DMS53 (cell line): ENCODE results near the gene B3GNT2.
"Not testable (repeated sequence)": the region's sequence is repeated elsewhere in the genome, so short reads cannot be mapped to it uniquely, and the experiment has no call there.

Experiments used
- DNase-seq: peaks from one replicate; lab custom pipeline; 2025; lab: John Stamatoyannopoulos, UW

The B3GNT2 gene, protein sequence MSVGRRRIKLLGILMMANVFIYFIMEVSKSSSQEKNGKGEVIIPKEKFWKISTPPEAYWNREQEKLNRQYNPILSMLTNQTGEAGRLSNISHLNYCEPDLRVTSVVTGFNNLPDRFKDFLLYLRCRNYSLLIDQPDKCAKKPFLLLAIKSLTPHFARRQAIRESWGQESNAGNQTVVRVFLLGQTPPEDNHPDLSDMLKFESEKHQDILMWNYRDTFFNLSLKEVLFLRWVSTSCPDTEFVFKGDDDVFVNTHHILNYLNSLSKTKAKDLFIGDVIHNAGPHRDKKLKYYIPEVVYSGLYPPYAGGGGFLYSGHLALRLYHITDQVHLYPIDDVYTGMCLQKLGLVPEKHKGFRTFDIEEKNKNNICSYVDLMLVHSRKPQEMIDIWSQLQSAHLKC

DNA sequence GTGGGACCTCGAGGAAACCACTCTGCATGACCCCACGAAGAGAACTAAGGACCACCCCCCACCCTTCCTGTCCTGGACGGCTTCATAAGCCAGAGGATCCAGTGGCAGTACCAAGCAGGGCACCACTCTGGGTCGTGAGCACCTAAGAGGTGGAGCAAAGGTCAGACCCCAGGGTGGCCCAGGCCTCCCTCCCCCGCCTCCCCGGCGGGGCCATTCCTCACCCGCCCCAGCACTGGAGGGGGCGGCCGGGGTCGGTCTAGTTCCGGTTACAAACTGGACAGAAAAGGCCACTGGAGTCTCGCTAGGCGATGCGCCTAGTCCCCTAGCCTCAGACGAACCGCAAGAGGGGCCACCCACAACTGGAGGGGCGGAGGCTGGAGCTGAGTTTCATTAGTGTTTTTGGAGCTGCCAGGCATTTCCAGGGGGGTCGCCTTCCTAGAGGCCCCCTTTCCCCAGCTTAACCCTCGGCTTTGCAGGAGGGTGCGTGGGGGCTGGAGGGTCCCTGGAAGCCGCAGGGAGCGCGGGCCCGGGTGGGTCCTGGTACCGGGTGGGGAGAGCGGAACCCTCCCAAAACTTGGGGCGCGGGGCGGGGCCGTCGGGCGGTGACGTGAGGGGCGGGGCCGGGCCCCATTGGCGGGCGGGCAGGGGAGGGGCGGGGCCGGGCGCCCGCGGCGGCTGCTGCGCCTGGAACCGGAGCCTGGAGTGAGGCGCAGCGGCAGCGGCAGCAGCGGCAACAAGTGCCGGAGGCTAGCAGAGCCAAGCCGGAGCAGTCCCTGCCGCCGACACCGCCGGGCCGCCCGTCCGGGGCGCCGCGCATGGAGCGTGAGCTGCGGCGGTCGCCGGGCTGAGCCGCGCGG lies at the start of gene B3GNT2:
B3GNT2 (plus strand) TSS at position 695 of the 857 bp plus-strand sequence. CDS start 26,106 bp downstream, outside the sequence.
- peak; percentile 88 for DNase-seq

DNA sequence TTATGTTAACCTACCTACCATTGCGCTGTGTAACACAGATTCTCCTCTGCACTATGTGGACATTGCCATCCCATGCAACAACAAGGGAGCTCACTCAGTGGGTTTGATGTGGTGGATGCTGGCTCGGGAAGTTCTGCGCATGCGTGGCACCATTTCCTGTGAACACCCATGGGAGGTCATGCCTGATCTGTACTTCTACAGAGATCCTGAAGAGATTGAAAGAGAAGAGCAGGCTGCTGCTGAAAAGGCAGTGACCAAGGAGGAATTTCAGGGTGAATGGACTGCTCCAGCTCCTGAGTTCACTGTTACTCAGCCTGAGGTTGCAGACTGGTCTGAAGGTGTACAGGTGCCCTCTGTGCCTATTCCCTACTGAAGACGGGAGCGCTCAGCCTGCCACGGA lies 49.1 kb upstream of the B3GNT2 start:
- not testable (repeated sequence) for DNase-seq

DNA sequence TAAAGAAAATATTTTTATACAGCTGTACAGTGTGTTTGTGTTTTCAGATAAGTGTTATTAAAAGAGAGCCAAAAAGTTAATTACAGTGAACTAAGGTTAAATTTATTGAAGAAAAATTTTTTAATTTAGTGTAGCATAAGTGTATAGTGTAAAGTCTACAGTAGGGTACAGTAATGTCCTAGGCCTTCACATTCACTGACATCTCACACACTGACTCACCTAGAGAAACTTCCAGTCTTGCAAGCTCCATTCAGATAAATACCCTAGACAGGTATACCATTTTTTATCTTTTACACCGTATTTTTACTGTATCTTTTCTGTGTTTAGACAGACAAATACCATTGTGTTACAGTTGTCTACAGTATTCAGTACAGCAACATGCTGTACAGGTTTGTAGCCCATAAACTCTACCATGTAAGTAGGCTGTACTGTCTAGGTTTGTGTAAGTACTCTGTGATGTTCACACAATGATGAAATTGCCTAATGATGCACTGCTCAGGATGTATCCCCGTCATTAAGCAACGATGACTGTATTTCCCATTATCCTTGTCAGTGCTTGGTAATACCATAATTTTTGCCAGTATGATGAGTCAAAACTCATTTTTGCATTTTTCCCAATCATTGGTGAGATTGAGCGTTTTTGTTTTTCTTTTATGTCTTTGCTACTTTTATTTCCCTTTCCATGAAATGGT lies 48.2 kb upstream of the B3GNT2 start:
- DNase-seq: no peak

DNA sequence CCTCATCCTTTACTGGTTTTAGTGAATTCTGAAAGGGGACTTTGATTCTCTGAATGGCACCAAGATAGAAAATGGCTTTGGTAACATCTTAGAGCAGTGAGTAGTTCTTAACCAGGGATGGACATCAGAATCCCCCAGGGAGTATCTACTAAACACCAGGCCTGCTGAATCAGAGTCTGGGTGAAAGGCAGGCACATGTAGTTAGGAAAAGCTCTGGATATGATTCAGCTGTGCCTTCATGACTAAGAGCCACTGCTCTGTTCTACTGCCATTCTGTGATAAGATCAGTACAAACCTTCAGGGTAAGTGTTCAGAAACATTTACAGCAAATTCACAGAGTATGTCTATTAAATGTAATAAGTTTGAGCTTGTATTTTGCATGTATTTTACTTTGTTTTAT lies 46.2 kb upstream of the B3GNT2 start:
- no peak for DNase-seq

DNA sequence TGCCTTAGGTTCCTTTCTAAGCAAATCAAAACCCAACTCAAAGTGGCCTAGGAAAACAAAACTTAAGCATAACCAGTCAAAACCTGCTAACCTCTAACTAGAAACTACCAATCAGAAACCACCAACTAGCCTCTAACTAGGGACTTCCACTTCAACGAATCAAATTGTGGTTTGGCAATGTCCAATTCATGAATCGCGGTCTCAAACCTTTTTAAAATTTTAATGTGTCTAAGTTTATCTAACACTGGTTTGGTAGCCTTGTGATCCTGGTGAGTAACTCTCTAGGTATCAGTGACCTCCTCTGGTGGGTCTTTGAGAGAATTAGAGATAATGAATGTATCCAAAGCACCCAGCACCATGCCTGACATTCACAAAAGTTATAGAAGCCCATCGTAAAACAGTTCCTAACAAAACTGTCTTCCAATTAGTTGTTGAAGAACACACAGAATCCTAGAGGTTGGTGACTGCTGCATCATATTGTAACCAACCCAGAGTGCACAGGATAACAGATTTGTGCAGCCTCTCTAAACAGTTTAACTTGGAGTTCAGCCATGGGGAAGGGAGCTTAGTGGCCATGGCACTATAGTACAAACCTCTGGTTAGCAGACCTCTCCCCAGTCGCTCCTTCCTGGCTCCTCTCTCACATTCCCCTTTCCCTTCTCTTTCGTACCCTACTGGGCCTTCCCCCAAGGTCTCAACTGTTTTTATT lies 45.2 kb upstream of the B3GNT2 start:
- DNase-seq: no peak

DNA sequence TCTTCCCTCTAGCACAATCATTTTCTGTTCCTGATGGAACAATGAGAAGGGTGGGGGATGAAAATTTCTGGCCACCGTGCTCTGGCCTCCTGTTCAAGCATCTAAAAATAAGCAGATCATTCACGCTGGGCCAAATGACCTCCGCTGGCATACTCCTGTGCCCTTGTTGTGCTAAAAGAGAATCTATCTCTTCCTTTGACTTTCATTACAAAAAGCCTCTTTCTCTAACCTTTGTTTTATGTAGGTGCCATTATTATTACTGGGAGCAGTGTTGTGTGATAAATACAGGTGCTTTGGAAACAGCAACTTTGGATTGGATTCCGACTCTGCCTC lies 44.6 kb upstream of the B3GNT2 start:
- DNase-seq: no peak

DNA sequence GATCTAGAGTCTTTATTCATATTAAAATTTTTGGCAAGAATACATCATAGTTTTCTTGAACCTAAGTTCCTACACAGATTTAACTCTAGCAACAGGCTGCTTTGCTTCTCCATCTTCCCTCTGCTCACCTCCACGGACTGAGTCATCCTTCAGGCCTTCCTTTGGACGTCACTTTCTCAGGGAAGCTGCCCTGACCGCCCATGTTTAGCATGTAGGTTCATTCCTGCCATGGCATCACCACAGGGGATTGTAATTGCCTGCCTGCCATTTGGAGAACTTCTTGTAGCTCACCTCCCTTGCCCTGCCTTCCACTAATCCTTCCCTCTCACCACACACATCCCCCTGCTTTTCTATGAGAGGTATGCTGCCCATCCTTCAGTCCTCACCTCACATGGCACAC lies 43.9 kb upstream of the B3GNT2 start:
- DNase-seq: no peak

DNA sequence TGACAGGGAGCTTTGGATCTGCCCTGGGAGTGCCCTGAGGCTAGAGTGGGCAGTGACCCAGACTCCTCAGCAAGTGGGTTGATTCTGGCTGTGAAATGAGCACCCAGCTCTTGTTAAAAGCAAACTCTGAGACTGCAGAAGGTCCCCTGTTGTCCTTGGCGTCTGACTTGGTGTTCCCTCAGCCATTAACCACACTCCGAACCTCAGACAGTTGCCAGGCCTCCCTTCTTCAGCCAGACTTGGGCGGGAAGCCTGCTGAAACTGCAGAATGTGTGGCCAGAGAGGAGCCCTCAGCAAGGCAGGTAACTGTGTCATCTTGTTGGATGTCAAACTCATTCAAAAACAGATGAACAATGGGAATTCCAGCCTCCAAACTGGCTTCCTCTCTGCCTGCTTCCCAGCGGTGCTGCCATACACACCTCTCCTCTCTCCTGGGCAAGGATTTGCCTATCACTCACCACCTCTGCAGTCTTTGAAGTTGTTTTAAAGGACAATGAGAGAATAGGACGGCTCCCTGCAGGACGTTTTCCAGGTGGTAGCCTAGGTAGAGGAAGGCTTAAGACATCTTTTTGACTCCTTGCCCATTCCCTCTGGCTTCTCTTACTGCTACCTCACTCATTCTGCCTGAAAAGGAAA lies 38.9 kb upstream of the B3GNT2 start:
- DNase-seq: no peak

DNA sequence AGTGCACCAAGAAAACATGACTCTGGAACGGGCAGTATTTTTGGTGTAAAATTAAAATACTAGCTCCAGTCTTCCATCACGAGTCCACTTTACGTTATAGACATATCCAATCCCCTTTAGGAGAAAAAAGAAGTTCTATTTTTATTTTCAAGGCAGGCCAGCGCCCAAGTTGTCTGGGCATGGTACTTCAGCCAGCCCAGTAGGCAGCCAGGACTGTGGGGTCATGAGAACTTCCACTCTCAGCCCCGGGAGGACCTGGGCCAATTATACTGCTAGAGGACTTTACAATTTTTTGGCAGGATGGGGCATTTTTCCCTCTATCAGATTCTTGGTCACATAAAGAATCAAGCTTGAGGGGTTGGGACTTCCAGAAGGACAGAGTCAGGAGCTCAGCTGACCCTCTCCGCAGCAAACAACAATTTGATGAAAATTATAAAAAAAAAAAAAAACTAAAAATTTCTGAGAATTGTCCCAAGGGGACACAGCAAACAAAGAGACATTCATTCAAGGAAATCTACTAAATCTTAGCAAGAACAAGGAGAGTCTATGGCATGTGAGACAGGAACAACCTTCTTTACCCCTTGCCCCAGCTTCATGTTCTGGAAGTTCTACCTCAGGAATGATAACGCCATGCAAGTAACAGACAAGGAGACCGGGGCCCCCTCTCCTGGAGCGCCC lies 37.3 kb upstream of the B3GNT2 start:
- DNase-seq: no peak

DNA sequence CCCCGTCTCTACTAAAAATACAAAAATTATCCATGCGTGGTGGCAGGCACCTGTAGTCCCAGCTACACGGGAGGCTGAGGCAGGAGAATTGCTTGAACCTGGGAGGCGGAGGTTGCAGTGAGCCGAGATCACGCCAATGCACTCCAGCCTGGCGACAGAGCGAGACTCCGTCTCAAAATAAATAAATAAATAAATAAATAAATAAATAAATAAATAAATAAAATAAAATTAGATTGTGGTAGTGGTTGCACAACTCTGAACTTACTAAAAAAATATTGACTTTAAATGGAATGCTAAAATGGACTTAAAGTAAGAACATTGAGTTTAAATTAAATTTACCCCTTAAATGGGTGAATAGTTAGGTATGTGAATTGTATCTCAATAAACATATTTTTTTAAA lies 35.2 kb upstream of the B3GNT2 start:
- DNase-seq: not testable (repeated sequence)

DNA sequence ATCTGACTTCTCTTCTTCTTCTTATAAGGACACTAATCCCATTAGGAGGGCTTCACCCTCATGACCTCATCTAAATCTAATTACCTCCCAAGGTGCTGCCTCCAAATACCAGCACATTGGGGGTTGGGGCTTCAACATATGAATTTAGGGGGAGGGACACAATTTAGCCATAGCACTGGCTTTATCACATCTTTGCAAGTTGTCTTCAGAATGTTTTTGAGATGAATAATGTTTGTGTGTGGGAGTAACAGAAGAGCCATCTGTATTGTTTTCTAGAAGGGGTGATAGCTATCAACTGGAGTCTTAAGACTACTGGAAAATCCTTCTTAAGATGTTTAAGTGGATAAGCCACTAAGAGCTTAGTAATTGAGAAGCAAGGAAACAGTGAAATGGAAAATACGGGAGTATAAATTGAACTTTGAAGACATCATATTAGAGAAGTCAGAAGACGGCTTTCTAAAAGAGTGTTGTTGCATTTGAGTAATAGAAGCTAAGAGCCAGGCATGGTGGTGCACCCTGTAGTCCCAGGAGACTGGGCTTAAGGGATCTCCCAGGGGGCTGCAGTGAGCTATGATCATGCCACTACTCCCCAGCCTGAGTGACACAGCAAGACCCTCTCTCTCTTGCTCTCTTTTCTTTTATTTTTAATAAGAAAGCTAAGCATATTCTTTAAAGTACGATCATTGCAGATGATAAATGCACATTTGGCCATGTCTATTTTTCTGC lies 32.6 kb upstream of the B3GNT2 start:
- DNase-seq: no peak

DNA sequence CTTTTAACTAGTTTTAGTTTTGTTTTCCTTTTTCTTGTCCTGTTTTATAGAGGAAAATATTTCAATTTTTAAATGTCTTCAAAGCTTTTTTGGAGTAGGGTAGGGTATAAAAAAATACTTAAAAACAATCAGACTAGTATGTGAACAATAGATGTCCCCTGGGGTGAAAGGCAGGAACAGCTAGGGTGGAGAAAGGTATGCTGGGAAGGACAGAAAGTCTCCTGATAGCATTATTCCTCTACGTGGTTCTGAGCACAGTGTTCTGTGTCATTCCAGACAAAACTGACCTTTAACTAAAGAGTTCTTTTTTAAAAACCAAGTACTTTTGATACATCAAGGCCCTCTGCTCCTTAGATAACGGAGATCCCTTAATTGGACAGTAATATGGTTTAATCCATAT lies 32.1 kb upstream of the B3GNT2 start:
- no peak for DNase-seq

DNA sequence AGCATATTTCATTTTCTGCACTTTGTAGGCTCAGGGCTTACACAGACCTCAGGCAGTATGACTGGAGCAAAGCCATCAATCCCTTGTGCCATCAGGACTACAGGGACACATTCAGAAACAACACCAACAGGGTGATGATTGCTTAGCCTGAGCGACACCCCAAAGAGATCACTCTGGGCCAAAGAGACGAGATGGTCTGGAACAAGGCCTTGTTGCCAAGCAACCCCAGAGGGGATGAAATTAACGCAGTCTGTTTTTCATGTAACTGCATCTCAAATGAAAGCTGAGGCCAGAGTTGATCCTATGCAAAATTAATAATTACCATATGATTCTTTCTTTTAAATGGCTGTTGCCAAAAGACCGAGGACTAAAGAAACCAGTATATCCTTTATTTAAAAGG lies 20.2 kb upstream of the B3GNT2 start:
- DNase-seq: no peak

DNA sequence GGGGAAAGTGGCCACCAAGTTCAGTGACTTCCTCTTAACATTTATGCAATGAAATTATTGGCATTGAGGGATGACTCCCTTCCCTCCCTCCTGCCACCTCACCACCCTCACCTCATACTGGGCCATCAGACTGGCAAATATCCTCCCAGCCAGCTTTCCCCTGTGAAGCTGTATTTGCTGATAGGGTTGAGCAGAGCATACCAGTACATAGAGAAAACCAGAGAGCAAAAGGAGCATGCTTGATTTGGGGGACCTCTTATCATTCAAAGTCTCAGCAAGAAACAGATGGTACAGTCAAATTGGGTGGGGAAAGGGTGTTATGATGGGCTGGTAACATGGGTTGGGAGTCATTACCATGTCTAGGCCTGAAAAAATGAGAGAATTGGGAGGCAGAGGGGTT lies 19.1 kb upstream of the B3GNT2 start:
- DNase-seq: no peak

DNA sequence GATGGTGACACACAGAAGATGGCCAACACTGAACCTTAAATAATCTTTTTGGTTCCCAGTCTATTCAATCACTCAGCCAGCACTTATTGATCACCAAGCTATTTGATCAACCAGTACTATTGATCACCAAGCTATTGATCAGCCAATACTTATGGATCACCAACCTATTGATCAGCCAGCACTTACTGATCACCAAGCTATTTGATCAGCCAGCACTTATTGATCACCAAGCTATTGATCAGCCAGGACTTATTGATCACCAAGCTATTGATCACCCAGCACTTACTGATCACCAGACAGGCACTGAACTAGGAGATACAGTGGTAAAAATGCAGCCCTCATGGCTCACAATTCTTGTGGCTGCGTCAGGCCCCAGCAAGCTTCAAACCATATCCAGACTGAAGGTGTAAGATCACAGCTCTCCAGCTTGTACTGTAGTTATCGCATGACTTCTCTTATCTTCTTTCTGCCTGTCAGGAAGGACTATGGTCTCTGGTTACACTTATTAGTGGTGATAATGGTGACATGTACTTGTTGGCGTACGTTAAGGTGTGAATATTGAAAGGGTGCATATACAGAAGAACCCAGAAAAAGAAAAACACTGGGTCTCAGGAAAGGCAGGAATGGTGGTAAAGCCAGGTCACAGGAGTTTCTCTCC lies 18.4 kb upstream of the B3GNT2 start:
- no peak for DNase-seq

DNA sequence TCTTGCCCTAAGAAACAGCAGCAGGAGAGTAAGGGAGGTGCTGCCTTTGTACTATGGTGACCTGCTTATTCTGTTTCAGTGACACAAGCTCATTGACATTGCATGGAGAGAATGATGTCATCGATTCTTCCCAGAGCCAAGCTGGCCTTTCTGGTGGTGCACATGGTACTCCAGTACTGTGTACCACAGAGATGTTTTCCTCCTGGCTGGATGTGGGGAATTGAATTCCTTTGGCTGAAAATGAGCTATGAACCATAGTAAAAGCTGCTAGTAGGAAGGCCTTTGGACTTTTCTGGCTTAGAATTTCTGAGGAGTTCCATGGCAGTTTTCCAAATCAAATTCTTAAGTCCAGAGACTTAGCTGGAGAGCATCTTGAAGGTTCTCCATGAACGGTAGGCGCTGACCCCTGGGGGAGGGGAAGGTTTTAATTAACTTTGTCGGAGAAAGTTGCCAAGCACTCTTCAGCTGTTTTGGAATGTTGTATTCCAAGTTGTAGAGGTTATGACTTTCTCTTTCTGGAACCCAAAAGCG lies 17.1 kb upstream of the B3GNT2 start:
- DNase-seq: peak; percentile 49

DNA sequence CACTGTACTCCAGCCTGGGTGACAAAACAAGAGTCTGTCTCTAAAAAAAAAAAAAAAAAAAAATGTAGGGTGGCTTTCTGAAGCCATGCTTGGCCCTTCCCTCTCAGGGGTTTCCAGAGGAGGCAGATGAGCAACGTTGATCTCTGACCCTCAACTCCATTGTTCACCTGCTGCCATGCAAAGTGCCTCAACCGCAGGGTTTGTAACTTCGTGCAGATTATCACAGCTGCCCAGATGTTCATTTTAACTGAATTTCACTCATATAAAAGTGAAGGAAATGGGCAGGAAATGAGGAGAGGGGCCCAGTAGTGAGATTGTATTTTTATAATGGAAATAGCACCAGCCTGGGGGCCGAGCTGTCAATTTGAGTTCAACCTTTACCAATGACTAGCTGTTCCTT lies 14.9 kb upstream of the B3GNT2 start:
- DNase-seq: no peak

DNA sequence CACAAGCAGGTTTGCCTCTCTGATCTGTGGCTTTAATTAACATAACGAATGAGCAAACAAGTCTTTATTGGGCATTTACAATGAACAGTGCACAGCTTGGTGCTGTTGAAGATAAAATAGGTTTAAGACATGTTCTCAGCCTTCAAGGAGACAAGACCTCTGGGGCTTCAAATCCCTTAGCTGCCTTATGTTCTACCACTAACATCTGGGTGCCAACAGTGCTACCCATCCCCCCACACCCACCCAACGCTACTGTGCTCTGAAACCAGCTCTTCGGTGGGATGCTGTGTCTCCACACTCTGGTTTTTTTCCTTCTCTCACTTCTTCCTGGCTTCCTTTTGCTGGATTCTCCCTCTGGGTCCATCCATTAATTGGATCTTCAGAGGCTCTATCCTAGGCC lies 14.1 kb upstream of the B3GNT2 start:
- no peak for DNase-seq

DNA sequence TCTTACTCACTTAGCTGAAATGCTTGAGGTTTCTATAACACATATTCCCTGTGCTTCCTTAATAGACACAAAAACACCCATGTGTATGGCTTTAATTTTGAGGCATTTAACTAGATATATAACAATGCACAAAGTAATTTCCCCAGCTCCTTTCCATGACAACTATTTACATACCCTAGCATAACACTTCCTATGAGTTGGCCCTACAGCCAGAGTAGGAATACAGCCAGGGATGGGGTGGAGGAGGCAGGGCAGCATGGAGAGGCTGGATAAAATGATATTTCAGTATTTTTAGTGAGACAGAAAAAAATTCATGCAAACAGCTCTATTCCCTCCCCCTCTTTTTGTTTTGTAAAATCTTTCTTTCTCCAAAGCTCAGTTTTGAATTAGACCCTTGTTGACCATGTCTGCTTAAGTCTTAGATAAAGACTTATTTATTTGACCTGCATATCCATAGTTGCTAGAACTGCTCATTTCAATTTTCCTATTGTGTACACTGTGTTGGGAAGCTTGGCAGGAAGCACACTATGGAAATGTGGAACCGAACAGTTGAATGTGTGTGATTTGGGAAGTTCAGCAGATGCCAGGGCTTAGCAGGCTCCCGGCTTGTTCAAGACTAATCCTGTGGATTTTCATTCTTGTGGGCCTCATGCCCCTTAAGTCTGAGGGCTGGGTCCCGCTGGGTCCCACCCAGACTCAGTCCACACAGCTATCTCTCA lies 11.2 kb upstream of the B3GNT2 start:
- no peak for DNase-seq
